GM12878 (cell line): Measurements from ENCODE around the gene SYNGR3. TPM values are rescaled to one million over a fixed set of nuclear protein-coding genes. Genes with fewer than 3 reads are reported as not detected.

Experiments
- ATAC-seq: fragments of 200-7000 bp; cut with Tn5 transposase; 3 replicates; pipeline ENCODE4 v1.9.1; 2020; ENCODE audit warnings: mild to moderate bottlenecking, moderate library complexity
- BruUV-seq: library from RNA; stranded (reverse); fragments of 400-500 nt; replicated peaks from 2 replicates; lab custom pipeline; 2021; lab: Mats Ljungman, UMichigan
- CTCF ChIA-PET: fragments of 300-600 bp; sonication (Branson Sonifier 250); formaldehyde crosslinking; extraction: SDS; loops from one replicate; lab custom pipeline; 2021; ENCODE audit warnings: inconsistent platforms; lab: Yijun Ruan, JAX
- POLR2A ChIA-PET: fragments of 350-600 bp; formaldehyde crosslinking; extraction: SDS; loops from one replicate; lab custom pipeline; 2021; ENCODE audit warnings: inconsistent platforms; lab: Charles Lee
- RAD21 ChIA-PET: fragments of 300-600 bp; sonication (Branson Sonifier 250); formaldehyde crosslinking; loops from one replicate; lab custom pipeline; 2023; ENCODE audit warnings: antibody characterized with exemption; ENCODE audit not compliant: unreplicated experiment; lab: Charles Lee
- SMC1A ChIA-PET: fragments of 300-600 bp; sonication (Branson Sonifier 250); formaldehyde crosslinking; loops from one replicate; lab custom pipeline; 2023; ENCODE audit not compliant: unreplicated experiment, uncharacterized antibody; lab: Charles Lee
- DNase-seq: peaks from one replicate; pipeline ENCODE4 v3.0.0-alpha.2; 2011; ENCODE audit warnings: low read depth, low spot score
- FAIRE-seq: peaks from 3 replicates; lab custom pipeline; 2011; peaks lifted over from hg19 to GRCh38; lab: Jason Lieb, UNC
- H2AFZ ChIP-seq: 2 replicates; pipeline ENCODE4 v1.6.0; 2011; ENCODE audit warnings: low read depth, low read length, control low read depth; ENCODE audit not compliant: control insufficient read depth
- H3K27ac ChIP-seq: 2 replicates; pipeline ENCODE4 v1.5.1; 2011; ENCODE audit warnings: control low read depth; ENCODE audit not compliant: control insufficient read depth, insufficient read depth
- H3K27me3 ChIP-seq, 2 experiments: replicated peaks in 1 of 2; 2 replicates each; pipeline versions ENCODE4 v1.6.0 to v1.6.1; 2011; ENCODE audit warnings: low read length in 1 of 2; ENCODE audit not compliant: control insufficient read depth in 2 of 2, insufficient read depth in 2 of 2
- H3K36me3 ChIP-seq, 2 experiments: 2 replicates each; pipeline ENCODE4 v1.5.1; 2011; ENCODE audit warnings: low read length in 1 of 2; ENCODE audit not compliant: control insufficient read depth in 2 of 2, insufficient read depth in 2 of 2
- H3K4me1 ChIP-seq: 2 replicates; pipeline ENCODE4 v1.6.1; 2011; ENCODE audit warnings: mild to moderate bottlenecking, low read length, moderate library complexity, mixed read lengths; ENCODE audit not compliant: control insufficient read depth, insufficient read depth
- H3K4me2 ChIP-seq: 2 replicates; pipeline ENCODE4 v1.6.0; 2011; ENCODE audit warnings: control low read depth; ENCODE audit not compliant: control insufficient read depth, insufficient read depth
- H3K4me3 ChIP-seq: fragments of 200-600 bp; sonication (generic); 2 replicates; pipeline ENCODE4 v1.5.1; 2016
- H3K79me2 ChIP-seq: 2 replicates; pipeline ENCODE4 v1.6.0; 2011; ENCODE audit warnings: low read length; ENCODE audit not compliant: control insufficient read depth, insufficient read depth
- H3K9ac ChIP-seq: 2 replicates; pipeline ENCODE4 v1.8.0; 2011; ENCODE audit warnings: low read length, control low read depth, mixed read lengths; ENCODE audit not compliant: control insufficient read depth, insufficient read depth
- H3K9me3 ChIP-seq: replicated peaks from 3 replicates; pipeline ENCODE4 v1.5.1; 2011; ENCODE audit warnings: mild to moderate bottlenecking, low read length; ENCODE audit not compliant: control insufficient read depth, insufficient read depth
- H4K20me1 ChIP-seq: 2 replicates; pipeline ENCODE4 v1.6.0; 2011; ENCODE audit not compliant: control insufficient read depth, insufficient read depth
- CHD4 ChIP-seq: fragments of 200-600 bp; sonication (generic); IDR thresholded peaks from 2 replicates; pipeline ENCODE4 v1.6.1; 2016; ENCODE audit warnings: mild to moderate bottlenecking
- CREB1 ChIP-seq: IDR thresholded peaks from 2 replicates; pipeline ENCODE4 v1.6.1; 2012; ENCODE audit warnings: low read depth, mild to moderate bottlenecking, inconsistent platforms
- CTCF ChIP-seq, 3 experiments: IDR thresholded peaks in 2 of 3; conservative IDR thresholded peaks in 1 of 3; 2 replicates each; pipeline ENCODE4 v1.5.1; 2011; ENCODE audit warnings: low read depth in 3 of 3, low read length in 3 of 3, mild to moderate bottlenecking in 3 of 3, control low read depth in 2 of 3, moderate library complexity in 2 of 3, inconsistent platforms in 1 of 3, mixed read lengths in 1 of 3; ENCODE audit not compliant: control insufficient read depth in 2 of 3, insufficient read depth in 1 of 3; ENCODE audit errors: extremely low read depth in 1 of 3
- DPF2 ChIP-seq: fragments of 450-650 bp; IDR thresholded peaks from 2 replicates; pipeline ENCODE4 v1.6.1; 2017; ENCODE audit warnings: mild to moderate bottlenecking
- E2F4 ChIP-seq: IDR thresholded peaks from 2 replicates; pipeline ENCODE4 v1.6.1; 2012; ENCODE audit warnings: low read depth, low read length, improper control_type of control experiment
- EGR1 ChIP-seq, 2 experiments: IDR thresholded peaks; 1 replicate in 1 of 2; 2 replicates in 1 of 2; pipeline ENCODE4 v1.6.1; 2011 to 2012; ENCODE audit warnings: low read depth in 2 of 2, low read length in 2 of 2, borderline replicate concordance in 1 of 2, mild to moderate bottlenecking in 1 of 2, moderate library complexity in 1 of 2
- ELK1 ChIP-seq: IDR thresholded peaks from 2 replicates; pipeline ENCODE4 v1.6.1; 2012; ENCODE audit warnings: low read depth, low read length, improper control_type of control experiment
- FOXM1 ChIP-seq: IDR thresholded peaks from 2 replicates; pipeline ENCODE4 v1.6.1; 2012; ENCODE audit warnings: low read depth, mild to moderate bottlenecking, inconsistent platforms, low read length, moderate library complexity
- HDGF ChIP-seq: fragments of 450-650 bp; IDR thresholded peaks from 2 replicates; pipeline ENCODE4 v1.6.1; 2016; ENCODE audit warnings: antibody characterized with exemption
- POLR2A ChIP-seq: IDR thresholded peaks from 2 replicates; pipeline ENCODE4 v1.6.1; 2011; ENCODE audit warnings: low read depth, mild to moderate bottlenecking, low read length
- RB1 ChIP-seq: fragments of 450-650 bp; formaldehyde crosslinking; IDR thresholded peaks from 2 replicates; pipeline ENCODE4 v1.6.1; 2017; ENCODE audit warnings: mild to moderate bottlenecking, borderline replicate concordance
- RELA ChIP-seq: fragments of 450-650 bp; IDR thresholded peaks from 2 replicates; pipeline ENCODE4 v1.8.0; 2014; ENCODE audit warnings: borderline replicate concordance; ENCODE audit not compliant: partially characterized antibody
- SMARCA5 ChIP-seq: fragments of 450-650 bp; IDR thresholded peaks from 2 replicates; pipeline ENCODE4 v1.6.1; 2017; ENCODE audit warnings: mild to moderate bottlenecking
- SMC3 ChIP-seq: IDR thresholded peaks from 2 replicates; pipeline ENCODE4 v1.6.1; 2011; ENCODE audit warnings: low read length, improper control_type of control experiment, borderline replicate concordance
- SP1 ChIP-seq: IDR thresholded peaks from one replicate; pipeline ENCODE4 v1.6.1; 2011; ENCODE audit warnings: low read depth, low read length
- TBL1XR1 ChIP-seq: IDR thresholded peaks from 2 replicates; pipeline ENCODE4 v1.6.1; 2012; ENCODE audit warnings: low read depth, low read length, improper control_type of control experiment
- TCF3 ChIP-seq: IDR thresholded peaks from 2 replicates; pipeline ENCODE4 v1.6.1; 2012; ENCODE audit warnings: low read depth, mild to moderate bottlenecking, low read length, borderline replicate concordance; ENCODE audit not compliant: insufficient read depth
- YY1 ChIP-seq: IDR thresholded peaks from 2 replicates; pipeline ENCODE4 v1.6.1; 2011; ENCODE audit warnings: low read depth, mild to moderate bottlenecking, low read length
- WGBS: methylation state at CpG from one replicate; pipeline ENCODE4 v1.1.6; 2016; ENCODE audit warnings: low lambda C conversion rate; ENCODE audit not compliant: insufficient replicate concordance, insufficient coverage; ENCODE audit errors: missing lambda C conversion rate; 5-methylcytosine and 5-hydroxymethylcytosine counted together
- in situ Hi-C: fragments of 300-500 bp; cut with MboI; formaldehyde crosslinking; loops from 9 replicates; pipeline ENCODE4 v1.14.3; 2018; ENCODE audit warnings: mixed read lengths
- intact Hi-C: fragments of 100-400 bp; cut with micrococcal nuclease; formaldehyde crosslinking; loops from one replicate; pipeline ENCODE4 v1.14.2; 2022; ENCODE audit not compliant: unreplicated experiment
- polyA plus RNA-seq, 11 experiments: library from polyadenylated mRNA; depleted of rRNA in 4 of 11; unstranded in 6 of 11; stranded (reverse) in 5 of 11; fragments of >200 nt; fragmentation: Nextera tagmentation in 4 of 11; fragmentation: Illumina TruSeq in 1 of 11; extraction: Ambion mirVana in 4 of 11; extraction: Trizol in 1 of 11; gene quantifications; 1 replicate in 1 of 11; 2 replicates in 10 of 11; pipeline versions ENCODE4 v1.2.1 to v1.2.3, GENCODE V29; 2011 to 2016; ENCODE audit warnings: inconsistent platforms in 2 of 11, missing spikeins in 2 of 11, low read depth in 1 of 11
- total RNA-seq, 4 experiments: library from RNA; depleted of rRNA in 3 of 4; stranded (reverse); fragments of >200 nt in 3 of 4; fragmentation: Illumina TruSeq in 1 of 4; extraction: Trizol in 1 of 4; gene quantifications; 2 replicates each; pipeline versions ENCODE4 v1.2.1 to v1.2.3, GENCODE V29; 2013 to 2021

The SYNGR3 gene
- total and polyA plus RNA-seq, 10 of the 15 experiments (the other 5 are each of a cell fraction or from before 2014, with no cell fraction given) = 1.2 to 18.1 (median 6.6) TPM

- Histone ChIP-seq H3K79me2 (no peaks in the 10 kb centered on the region), H3K4me2 (peak overlapping the region; percentile 93), H3K4me1 (peaks cover 7% of the 10 kb centered on the region), H3K9me3 (no peaks in the 10 kb centered on the region), H3K4me3 (peak overlapping the region; percentile 19; the same call in 1 of the 2 replicates), H3K36me3 (no peaks in the 10 kb centered on the region), H2AFZ (peak overlapping the region; percentile 90), H3K27me3 (peaks cover 14 to 17% of the 10 kb centered on the region in 2 experiments), H4K20me1 (peaks cover 5% of the 10 kb centered on the region; the same call in 1 of the 2 replicates), H3K27ac (no peak overlapping the region), H3K9ac (0 out of 2 replicates have a peak overlapping the region, but pooled peaks have one; percentile 43)
- ATAC-seq = peak; percentile 84
- WGBS = 15% methylated on average over 40 of the region's 53 CpGs
- SMC1A ChIA-PET = interaction anchor here (0.9 to 1.6 kb wide), 5 partner anchors 98 to 228 kb away, joined by 3 to 10 read pairs (median 4); partner anchors contain the start of gene ECI1
- intact Hi-C loops (loop anchor here (1.0 kb wide), 1 partner anchor 117 kb away; no protein-coding TSS in a partner anchor), in situ Hi-C loops (loop anchor here (5.0 kb wide), 1 partner anchor 119 kb away; no protein-coding TSS in a partner anchor)
- no TSS peak for BruUV-seq
- peak; percentile 51 for DNase-seq
- CTCF ChIA-PET = interaction anchor here (0.6 to 4.4 kb wide), 17 partner anchors 9 to 228 kb away, joined by 3 to 79 read pairs (median 6); partner anchors contain the start of genes ECI1, NTHL1, PKD1 and RAB26
- POLR2A ChIA-PET = interaction anchor here (0.6 to 1.5 kb wide), 3 partner anchors 27 to 132 kb away, joined by 3 to 7 read pairs (median 4); partner anchors contain the start of gene TRAF7
- peak; percentile 97 for FAIRE-seq
- RAD21 ChIA-PET = interaction anchor here (1.0 to 2.2 kb wide), 5 partner anchors 21 to 117 kb away, joined by 3 to 21 read pairs (median 3); partner anchors contain the start of genes NTHL1 and TSC2
- TF ChIP-seq SP1 = peak; percentile 71
- TF ChIP-seq ELK1 = peak; percentile 77
- 0 out of 2 replicates have a peak, but pooled peaks have one; percentile 9 for TF ChIP-seq E2F4
- TF ChIP-seq RELA = peak; percentile 15
- no peak for TF ChIP-seq CHD4
- peak; percentile 77 for TF ChIP-seq YY1
- no peak for TF ChIP-seq FOXM1
- peak; percentile 97 to 99 (median 98) for TF ChIP-seq CTCF (IDR thresholded peaks at IDR 0.05 in 2 of 3, conservative IDR thresholded peaks at IDR 0.05 in 1 of 3; ENCODE audit: control insufficient read depth in 2 of 3, extremely low read depth in 1 of 3, insufficient read depth in 1 of 3, low read depth in 3 of 3, low read length in 3 of 3)
- peak; percentile 29; the same call in 1 of the 2 replicates for TF ChIP-seq POLR2A
- peak; percentile 80 for TF ChIP-seq RB1
- 0 out of 3 replicates have a peak, but pooled peaks of 1 of the 2 experiments have one; percentile 46 for TF ChIP-seq EGR1 (IDR thresholded peaks at IDR 0.05; ENCODE audit: borderline replicate concordance in 1 of 2, low read depth in 2 of 2, low read length in 2 of 2)
- TF ChIP-seq TBL1XR1 = no peak
- 0 out of 2 replicates have a peak, but pooled peaks have one; percentile 43 for TF ChIP-seq HDGF
- TF ChIP-seq TCF3 = 0 out of 2 replicates have a peak, but pooled peaks have one; percentile 22
- peak; percentile 40; the same call in 1 of the 2 replicates for TF ChIP-seq DPF2
- peak; percentile 97 for TF ChIP-seq SMC3
- TF ChIP-seq SMARCA5 = peak; percentile 22; the same call in 1 of the 2 replicates
- peak; percentile 52; the same call in 1 of the 2 replicates for TF ChIP-seq CREB1
Observed at GRCh38 chr16:2023092-2024031, 33.6 kb downstream of the SYNGR3 start.
